Type B pancreatic cell (in vitro differentiated cells): ENCODE data around the gene PDE10A. TPM values are rescaled to one million over a fixed set of nuclear protein-coding genes. Genes with fewer than 3 reads are reported as not detected.

Experiments
- DNase-seq: peaks from one replicate; pipeline ENCODE4 v3.0.0; 2021; ENCODE audit warnings: mixed read lengths; ENCODE audit not compliant: unreplicated experiment; ENCODE audit errors: extremely low spot score
- H3K27ac Mint-ChIP-seq: 2 replicates; pipeline ENCODE4 v1.8.0; 2021; ENCODE audit warnings: mild to moderate bottlenecking, mixed read lengths
- H3K27me3 Mint-ChIP-seq: 2 replicates; pipeline ENCODE4 v1.8.0; 2021; ENCODE audit warnings: mixed read lengths
- H3K36me3 Mint-ChIP-seq: 2 replicates; pipeline ENCODE4 v1.8.0; 2021; ENCODE audit warnings: mixed read lengths
- H3K4me1 Mint-ChIP-seq: one replicate; pipeline ENCODE4 v1.8.0; 2021; ENCODE audit warnings: mixed read lengths; ENCODE audit not compliant: unreplicated experiment
- H3K4me3 Mint-ChIP-seq: 2 replicates; pipeline ENCODE4 v1.8.0; 2021; ENCODE audit warnings: mild to moderate bottlenecking, mixed read lengths
- H3K9me3 Mint-ChIP-seq: 2 replicates; pipeline ENCODE4 v1.8.0; 2021; ENCODE audit warnings: mixed read lengths
- total RNA-seq: library from RNA; stranded (reverse); gene quantifications from 2 replicates; pipeline ENCODE4 v1.2.1, GENCODE V29; 2021; ENCODE audit warnings: low replicate concordance
- TF ChIP-seq, protein P1 (sequence below): fragments of 200-600 bp; sonication (generic); conservative IDR thresholded peaks from 2 replicates; pipeline ENCODE4 v1.5.0; 2021; ENCODE audit warnings: antibody characterized with exemption, mild to moderate bottlenecking

PDE10A gene
- total RNA-seq, 1 donor from 2014 or later: 10.8 TPM

DNA sequence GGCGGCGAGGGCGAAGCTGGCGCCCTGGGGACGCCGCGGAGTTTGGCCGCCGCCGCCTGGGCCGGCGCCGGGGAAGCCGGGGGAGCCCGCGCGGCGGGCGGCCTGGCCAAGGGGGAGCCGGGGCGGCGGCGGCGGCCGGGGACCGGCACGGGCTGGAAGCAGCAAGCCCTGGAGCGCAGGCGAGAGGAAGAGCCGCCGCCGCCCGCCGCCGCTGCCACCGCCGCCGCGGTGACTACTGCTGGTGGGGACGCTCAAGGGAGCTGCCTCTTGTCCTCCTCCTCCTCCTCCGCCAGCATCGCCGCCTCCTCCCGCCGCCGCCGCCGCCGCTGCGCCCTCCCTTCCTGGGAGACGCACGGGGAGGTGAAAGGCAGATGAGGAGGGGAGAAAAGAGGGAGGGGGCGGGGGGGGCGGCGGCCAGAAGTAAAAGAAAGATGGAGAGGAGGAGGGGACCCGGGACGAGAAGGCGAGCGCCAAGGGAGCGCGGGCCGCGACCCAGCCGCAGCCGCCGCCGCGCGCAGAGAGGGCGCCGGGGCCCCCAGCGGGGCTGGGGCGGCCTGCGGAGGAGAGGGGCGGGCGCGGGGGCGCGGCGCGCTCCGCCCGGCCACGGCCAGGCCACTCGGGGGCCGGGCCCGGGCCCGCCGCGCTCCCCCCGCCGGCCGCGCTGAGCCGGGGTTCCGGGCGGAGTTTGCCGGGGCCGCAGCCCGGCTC lies 846 bp downstream of the PDE10A start:
- TF ChIP-seq, protein P1, sequence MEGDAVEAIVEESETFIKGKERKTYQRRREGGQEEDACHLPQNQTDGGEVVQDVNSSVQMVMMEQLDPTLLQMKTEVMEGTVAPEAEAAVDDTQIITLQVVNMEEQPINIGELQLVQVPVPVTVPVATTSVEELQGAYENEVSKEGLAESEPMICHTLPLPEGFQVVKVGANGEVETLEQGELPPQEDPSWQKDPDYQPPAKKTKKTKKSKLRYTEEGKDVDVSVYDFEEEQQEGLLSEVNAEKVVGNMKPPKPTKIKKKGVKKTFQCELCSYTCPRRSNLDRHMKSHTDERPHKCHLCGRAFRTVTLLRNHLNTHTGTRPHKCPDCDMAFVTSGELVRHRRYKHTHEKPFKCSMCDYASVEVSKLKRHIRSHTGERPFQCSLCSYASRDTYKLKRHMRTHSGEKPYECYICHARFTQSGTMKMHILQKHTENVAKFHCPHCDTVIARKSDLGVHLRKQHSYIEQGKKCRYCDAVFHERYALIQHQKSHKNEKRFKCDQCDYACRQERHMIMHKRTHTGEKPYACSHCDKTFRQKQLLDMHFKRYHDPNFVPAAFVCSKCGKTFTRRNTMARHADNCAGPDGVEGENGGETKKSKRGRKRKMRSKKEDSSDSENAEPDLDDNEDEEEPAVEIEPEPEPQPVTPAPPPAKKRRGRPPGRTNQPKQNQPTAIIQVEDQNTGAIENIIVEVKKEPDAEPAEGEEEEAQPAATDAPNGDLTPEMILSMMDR: no peak
- Mint-ChIP-seq H3K27me3 (peaks cover 66% of the 10 kb centered on the region), H3K36me3 (no peaks in the 10 kb centered on the region), H3K9me3 (no peaks in the 10 kb centered on the region), H3K27ac (no peak overlapping the region), H3K4me3 (peak overlapping the region; percentile 82), H3K4me1 (peaks cover 36% of the 10 kb centered on the region)
- DNase-seq: no peak

DNA sequence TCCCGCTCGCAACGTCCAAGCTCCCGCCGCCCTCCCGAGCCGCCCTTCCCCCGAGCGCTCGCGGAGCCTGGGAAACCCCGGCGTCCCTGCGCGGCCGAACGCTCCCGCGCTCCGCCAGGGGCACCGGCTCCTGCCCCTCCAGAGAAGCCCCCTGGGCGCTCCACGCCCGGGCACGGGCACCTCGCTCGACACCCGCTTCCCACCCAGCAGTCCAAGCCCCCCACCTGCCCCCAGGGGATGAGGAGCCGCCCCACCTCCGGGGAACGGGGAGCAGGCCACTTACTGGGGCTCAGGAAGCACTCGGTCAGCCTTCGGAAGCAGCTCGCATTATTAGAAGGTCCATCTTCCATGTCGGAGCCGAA lies 1.4 kb downstream of the PDE10A start:
- no peak for DNase-seq
- H3K4me1 Mint-ChIP-seq: peaks cover 36% of the 10 kb centered on the region
- H3K27me3 Mint-ChIP-seq: peaks cover 62% of the 10 kb centered on the region
- no peak overlapping the region for H3K27ac Mint-ChIP-seq
- no peaks in the 10 kb centered on the region for H3K9me3 Mint-ChIP-seq
- TF ChIP-seq, protein P1: no peak
- peak overlapping the region; percentile 85 for H3K4me3 Mint-ChIP-seq
- no peaks in the 10 kb centered on the region for H3K36me3 Mint-ChIP-seq

DNA sequence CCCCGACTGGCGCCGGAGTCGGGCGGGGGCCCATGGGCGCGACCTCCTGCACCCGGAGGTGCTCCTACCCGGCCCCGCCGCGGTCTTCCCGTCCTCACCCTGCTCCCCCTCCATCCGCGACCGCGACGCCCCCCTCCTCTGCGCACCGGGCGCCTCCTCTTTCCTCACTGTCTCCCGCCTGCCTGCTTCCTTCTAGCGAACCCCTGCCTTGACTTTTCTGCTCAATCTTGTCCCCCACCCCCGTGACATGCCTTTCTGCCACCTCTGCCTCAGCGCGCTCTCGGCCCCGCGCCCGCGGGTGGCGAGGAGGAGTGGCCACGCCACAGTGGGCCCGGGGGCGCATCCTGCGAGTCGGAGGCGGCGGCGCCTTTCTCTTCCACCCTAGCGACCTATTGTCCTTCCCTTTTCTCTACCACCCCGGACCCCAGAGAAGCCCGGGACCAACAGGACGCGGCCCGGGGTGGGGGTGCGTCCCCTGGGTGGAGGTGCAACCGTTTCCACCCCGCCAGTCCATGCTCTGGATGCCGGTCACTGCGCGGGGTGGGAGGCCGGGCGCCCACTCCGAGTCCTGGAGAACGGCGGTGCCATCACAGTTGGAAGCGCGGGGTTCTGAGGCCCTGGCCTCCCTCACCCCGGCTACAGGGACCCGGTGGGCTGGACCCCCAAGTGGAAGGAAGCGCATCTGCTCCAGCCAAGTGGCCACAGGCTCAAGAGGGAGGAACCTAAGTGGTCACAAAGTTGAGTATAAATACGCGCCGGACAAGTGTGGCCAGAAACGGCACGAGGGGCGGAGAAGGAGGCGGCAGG lies 2.0 kb downstream of the PDE10A start:
- Mint-ChIP-seq H3K36me3 (no peaks in the 10 kb centered on the region), H3K9me3 (no peaks in the 10 kb centered on the region), H3K27me3 (peaks cover 57% of the 10 kb centered on the region), H3K4me1 (peaks cover 36% of the 10 kb centered on the region), H3K27ac (no peak overlapping the region), H3K4me3 (peak overlapping the region; percentile 85)
- TF ChIP-seq, protein P1: no peak
- no peak for DNase-seq

DNA sequence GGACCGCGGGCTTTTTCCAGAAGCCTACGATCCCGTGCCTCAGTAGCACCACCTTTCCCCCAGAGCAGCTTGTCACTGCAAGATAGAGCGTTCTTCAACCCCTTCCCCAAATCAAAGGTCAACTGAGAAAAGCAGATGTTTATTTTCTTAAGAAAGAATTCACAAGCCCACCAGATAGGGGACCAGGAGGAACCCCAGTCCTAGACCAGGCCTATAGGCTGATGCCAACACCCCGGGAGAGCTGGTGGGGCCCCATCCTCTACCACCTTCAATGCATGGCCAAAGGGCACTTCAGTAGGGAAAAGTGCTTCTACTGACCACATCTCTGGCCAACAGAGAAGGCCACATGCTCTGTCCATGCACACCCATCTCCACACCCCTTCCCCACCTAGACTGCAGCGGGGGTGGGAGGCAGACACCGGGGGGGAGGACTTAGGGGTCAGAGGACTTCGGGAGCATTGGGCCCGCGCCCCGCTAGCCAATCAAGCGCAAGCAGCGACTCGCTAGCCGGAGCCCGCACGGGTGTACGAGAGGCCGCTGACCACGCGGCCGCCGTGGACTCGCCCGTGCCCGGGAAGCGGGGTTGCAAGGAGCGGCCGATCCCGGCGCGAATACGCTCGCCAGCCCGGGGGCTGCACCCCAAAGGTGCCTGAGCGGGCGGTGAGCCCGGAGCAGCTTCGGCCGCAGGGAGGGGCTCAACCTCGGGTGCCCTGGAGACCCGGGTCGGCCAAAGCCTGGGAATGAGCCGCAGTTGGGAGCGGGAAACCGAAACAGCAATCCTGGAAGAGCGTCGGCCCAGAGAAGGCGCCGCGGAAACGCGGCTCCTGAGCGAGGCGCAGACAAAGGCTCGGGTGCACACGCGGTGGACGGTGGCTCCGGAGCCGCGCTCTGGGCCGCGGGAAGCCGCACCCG lies 2.8 kb downstream of the PDE10A start:
- DNase-seq: no peak
- H3K4me3 Mint-ChIP-seq: peak overlapping the region; percentile 87
- peaks cover 33% of the 10 kb centered on the region for H3K4me1 Mint-ChIP-seq
- no peaks in the 10 kb centered on the region for H3K9me3 Mint-ChIP-seq
- peaks cover 49% of the 10 kb centered on the region for H3K27me3 Mint-ChIP-seq
- TF ChIP-seq, protein P1: no peak
- no peak overlapping the region for H3K27ac Mint-ChIP-seq
- no peaks in the 10 kb centered on the region for H3K36me3 Mint-ChIP-seq

DNA sequence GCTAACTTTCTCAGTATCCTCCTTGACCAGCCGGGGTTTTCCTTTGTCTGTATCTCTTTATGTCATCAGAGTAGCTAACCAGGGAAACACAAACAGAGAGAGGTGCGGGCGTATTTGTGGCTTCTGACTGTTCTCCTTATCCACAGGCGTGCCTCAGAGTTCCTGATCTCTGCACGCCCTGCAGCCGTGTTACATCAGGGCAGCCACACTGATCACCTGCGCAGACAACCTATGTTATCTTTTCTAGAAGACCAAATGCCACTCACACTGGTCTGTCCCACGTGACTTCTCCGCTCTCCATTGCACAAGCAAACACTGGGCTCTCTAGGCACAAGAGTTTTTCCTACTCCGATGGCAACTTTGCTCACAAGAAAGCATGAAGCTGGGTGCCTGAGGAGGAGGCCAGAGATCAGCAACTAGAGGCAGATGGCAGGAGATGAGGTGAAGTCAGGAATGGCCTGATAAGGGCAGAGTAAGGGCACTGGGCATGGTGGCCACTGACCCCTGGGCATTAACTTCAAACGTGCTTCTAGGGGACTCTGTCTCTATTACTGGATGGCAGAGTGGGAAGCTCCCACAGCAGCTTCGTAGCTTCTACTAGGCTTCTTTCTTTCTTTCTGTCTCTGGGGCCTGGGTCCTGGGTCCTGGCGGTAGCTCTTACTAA lies 4.5 kb downstream of the PDE10A start:
- Mint-ChIP-seq H3K36me3 (no peaks in the 10 kb centered on the region), H3K27ac (no peak overlapping the region), H3K4me3 (peak overlapping the region; percentile 70), H3K4me1 (peaks cover 21% of the 10 kb centered on the region), H3K27me3 (peaks cover 33% of the 10 kb centered on the region), H3K9me3 (no peaks in the 10 kb centered on the region)
- TF ChIP-seq, protein P1: no peak
- no peak for DNase-seq
